ENCODE data around the gene TEX44.
A peak's percentile ranks its signal among the peaks of the same experiment; 100 is the strongest.
"Not testable (repeated sequence)": the region's sequence is repeated elsewhere in the genome, so short reads cannot be mapped to it uniquely, and the experiment has no call there.

The TEX44 gene

DNA sequence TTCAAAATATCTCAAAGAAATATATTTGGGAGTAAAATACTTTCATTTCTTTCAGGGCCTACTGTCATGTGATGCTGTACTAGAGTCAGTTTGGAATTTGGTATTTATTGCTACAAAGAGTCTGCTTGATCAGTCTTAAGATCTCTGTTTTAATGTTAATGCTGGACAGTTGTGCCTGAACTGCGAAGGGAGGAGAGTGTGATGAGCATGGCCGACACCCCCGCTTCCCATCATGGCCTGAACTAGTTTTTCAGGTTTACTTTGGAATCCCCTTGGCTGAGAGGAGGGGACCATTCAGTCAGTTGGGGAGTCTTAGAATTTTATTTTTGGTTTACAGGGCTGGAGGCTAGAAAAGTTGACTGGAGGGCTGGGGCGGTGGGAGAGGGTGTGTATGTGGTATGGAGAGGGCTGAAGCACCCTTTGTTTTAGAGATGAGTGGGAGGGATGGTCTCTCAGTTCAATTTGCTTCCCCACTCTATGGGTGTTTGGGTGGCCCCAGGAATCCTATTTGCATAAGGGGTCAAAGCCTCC, 20.9 kb upstream of the TEX44 start:
- DNase-seq = no peak

DNA sequence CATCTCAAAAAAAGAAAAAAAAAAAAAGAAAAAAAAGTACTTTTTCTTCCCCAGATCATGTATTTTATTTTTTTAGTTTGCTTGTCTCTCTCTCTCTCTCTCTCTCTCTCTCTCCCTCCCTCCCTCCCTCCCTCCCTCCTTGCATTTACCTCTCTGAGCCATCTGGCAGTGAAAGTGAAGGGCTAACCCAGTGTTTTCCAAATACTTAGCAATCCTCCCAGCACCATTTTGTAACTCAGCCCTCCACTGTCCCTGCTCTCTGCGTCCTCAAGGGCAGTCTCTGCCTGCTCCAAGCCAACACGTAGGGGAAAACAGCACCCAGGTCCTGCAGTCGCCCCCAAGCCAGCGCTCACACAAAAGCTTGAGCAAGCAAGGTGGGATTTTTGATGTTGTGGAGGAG, 19.6 kb upstream of the TEX44 start:
- DNase-seq = no peak

DNA sequence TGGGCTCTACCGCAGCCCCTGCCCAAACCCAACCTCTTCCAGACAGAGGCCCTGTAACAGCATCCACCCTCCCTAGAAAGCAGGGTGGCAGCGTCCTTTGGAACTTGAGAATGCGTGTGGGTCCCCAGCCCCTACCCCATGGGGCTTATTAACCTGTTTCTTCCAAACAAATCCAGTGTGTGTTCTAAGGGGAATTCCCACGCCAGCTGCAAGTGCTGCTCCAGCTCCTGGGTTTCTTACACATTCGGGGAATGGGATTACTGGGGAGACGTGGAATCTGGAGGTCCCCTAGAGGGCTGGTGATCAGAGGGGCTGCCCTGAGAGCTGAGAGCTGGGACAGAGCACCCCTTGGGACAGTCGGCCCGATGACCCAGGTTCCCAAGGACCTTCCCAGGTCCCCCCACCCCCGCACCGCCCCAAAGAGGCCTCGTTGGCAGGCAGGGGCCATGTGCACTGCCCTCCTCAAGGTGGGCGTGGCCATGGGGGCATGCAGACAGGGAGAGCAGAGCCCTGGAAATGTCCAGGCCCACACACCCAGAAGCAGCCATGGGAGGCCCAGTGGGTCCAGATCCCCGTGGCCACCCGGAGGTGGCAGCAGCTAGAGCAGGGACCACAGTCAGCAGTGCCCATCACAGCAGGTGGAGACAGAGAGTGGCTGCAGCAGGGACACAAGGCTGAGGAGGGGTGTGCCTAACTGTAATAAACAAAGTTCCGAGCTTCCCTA, 18.8 kb upstream of the TEX44 start:
- DNase-seq = no peak

DNA sequence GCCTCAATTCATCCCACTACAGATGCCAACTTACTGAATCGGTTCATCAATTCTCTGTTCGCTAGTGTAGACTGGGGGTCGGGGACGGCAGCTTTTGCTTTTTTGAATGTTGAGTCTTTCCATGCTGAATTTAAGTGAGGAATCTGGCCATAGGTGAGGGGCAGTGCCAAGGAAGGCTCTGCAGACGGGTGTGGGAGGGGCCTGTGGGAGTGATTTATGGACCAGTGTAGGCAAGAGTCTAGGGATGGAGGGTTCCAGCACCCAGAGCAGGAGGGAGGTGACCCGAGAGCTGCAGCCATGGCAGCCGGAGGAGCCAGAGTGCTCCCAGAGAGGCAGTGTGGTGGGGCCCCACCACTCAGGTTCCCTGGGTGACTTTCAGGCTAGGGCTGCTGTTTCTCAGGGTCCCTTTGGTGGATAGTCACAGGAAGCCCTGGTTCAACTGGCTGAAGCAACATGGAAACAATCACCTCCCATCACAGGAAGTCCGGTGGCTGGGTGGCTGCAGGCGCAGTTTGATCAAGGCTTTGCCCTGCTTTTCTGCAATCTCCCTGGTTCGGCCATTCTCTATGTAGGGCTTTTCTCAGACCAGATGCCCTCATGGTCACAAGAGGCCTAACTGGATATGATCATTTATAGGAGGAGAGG, 16.9 kb upstream of the TEX44 start:
- no peak for DNase-seq

DNA sequence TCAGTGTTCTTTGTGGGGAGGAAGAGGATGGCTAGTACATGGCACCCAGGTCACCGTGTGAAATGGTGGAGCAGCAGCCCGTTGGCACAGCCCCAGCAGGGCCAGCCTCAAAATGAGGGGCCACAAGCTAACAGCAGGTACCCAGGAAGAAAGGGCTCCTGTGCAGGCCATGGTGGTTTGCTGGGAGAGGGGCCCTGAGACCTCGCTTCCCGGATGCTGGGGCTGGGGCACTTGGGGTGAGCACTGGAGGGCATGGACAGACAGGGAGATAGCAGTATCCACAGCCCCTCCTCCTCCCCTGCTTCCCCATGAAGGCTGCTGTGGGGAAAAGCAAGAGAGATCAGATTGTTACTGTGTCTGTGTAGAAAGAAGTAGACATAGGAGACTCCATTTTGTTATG, 16.2 kb upstream of the TEX44 start:
- no peak for DNase-seq

DNA sequence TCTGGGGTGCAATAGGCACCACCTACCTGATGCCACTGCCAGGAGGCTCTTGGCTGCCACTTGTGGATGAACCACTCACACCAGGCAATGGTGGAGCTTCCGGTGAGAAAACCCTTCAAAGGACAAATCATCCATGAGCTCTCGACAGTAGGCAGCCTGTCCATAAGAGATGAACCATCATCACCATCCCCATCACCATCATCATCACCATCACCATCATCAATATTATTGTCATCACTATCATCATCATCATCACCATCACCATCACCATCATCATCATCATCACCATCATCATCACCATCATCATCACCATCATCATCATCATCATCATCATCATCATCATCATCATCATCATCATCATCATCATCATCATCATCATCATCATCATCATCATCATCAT, 14.0 kb upstream of the TEX44 start:
- DNase-seq = not testable (repeated sequence)

DNA sequence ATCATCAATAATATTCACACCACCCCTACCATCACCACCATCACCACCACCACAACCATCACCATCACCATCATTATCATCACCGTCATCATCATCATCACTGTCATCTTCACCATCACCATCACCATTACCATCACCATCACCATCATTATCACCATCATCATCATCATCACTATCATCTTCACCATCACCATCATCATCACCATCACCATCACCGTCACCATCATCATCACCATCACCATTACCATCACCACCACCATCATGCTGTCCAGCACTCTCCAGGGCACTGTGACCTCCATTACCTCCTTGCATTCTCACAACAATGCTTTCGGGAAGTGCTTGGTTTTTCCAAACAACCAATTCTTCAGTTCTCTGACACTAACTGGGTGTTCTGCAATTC, 13.1 kb upstream of the TEX44 start:
- DNase-seq = no peak

DNA sequence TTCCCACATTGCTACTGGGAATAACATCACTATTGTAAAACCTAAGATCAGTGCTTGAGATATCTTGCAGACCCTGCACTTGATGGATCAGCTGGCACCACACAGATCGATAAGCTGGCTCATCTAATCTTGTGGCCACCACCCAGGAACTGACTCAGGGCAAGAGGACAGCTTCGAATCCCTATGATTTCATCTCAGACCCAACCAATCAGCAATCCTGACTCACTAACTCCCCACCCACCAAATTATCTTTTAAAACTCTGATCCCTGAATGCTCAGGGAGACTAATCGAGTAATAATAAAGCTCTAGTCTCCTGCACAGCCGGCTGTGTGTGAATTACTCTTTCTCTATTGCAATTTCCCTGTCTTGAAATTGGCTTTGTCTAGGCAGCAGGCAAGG, 11.3 kb upstream of the TEX44 start:
- no peak for DNase-seq

DNA sequence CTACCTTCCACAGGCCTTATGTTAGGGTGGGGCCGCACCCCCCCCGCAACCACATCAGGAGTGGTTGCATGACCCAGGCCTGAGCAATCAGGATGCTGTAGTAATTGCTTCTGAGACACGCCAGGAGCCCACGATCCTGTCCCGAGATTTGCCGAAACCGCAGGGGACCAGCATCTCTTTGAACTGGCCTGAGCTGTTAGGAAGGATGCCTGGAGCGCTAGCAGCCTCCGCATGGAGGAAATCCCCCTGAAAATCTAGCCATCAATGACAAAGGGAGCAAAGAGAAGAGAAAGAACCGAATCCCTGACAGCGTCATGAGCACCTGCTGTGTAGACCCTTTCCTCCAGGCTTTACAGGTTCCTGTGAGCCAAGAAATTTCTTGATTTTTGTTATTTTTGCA, 8.7 kb upstream of the TEX44 start:
- DNase-seq = no peak

DNA sequence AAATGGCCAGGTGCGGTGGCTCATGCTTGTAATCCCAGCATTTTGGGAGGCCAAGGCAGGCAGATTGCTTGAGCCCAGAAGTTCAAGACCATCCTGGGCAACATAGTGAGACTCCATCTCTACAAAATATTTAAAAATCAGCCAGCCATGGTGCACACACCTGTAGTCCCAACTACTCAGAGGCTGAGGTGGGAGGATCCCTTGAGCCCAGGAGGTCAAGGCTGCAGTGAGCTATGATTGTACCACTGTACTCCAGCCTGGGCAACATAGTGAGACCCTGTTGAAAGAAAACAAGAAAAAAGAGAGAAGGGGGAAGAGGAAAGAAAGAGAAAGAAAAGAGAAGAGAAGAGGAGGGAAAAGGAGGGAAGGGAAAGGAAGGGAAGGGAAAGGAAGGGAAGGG, 4.9 kb upstream of the TEX44 start:
- not testable (repeated sequence) for DNase-seq

DNA sequence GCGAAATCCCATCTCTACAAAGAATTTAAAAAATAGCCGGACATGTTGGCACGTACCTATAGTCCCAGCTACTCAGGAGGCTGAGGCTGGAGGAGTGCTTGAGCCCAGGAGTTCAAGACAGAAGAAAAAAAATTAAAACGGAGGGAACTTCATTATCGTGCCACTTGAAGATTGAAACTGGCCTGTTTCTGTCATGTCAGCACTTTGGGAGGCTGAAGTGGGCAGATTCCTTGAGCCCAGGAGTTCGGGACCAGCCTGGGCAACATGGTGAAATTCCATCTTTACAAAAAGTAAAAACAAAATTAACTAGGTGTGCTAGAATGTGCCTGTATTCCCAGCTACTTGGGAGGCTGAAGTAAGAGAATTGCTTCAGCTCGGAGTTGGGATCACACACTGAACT, 3.0 kb upstream of the TEX44 start:
- no peak for DNase-seq

DNA sequence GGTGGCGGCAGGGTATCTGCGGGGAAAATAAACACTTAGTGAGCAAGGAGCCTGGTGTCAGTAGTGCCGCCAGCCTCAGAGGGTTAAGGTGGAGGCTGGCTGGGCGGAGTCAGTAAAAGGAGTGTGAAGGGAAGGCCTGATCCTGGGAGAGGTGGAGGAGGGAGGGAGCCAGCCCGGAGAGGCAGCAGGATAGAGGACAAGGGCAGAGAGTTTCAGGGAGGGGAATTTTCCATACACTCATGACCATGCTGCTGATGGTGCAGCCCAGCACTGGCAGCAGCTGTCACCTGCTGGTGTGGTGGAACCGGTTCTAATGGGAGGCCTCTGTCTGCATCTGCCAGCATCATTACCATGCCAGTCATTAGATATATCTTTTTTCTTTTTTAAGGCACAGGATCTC, 2.0 kb upstream of the TEX44 start:
- no peak for DNase-seq

DNA sequence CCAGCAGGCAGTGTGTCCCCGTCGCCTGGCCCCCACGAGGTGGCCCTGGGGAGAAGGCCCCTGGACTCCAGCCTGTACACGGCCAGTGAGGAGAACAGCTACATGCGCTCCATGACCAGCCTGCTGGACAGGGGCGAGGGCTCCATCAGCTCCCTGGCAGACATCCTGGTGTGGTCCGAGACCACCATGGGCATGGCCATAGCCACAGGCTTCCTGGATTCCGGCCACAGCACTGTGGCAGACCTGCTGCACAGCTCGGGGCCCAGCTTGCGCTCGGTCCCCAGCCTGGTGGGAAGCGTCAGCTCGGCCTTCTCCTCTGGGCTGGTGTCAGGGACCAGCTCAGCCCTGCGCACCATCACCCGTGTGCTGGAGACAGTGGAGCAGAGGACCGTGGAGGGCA, 1.0 kb downstream of the TEX44 start:
- no peak for DNase-seq

DNA sequence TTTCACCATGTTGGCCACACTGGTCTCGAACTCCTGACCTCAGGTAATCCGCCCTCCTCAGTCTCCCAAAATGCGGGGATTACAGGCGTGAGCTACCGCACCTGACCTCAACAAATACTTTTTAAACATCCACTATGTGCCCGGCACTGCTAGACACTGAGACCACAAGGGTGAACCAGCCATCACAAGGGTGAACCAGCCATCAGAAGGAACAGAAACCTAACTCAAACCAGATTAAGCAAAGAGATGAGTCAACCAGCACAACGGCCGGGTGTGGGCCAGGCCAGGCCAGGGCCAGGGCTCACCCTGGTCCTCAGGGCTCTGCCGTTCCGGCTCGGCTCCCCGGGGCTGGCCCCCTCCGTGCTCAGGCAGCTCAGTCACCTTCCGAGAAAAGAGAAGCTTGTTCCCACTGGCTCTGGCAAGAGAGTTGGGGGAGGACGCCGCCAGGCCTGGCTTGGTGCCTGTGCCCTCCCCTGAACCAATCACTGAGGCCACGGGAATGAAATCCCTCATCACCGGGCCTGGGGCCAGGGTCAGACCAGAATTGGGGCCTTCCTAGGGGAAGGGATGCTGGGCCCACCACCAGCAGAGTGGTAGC, 4.4 kb downstream of the TEX44 start:
- DNase-seq = no peak

DNA sequence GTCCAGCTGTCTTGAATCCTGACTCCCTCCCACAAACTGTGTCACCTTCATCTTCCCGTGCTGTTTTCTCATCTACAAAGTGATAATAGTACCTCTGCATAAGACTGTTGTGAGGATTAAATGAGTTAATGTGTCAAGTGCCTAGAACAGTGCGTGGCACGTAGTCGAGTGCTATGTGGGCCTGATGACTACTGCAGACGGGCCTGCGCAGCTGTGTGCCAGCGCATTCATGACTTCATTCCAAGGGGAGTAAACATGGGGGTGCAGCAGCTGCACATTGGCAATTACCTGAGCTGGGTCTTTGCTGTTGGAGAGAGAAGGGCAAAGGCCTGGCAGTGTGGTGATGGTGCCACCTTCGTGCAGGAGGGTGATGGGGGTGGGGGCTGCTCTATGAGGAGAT, 5.0 kb downstream of the TEX44 start:
- no peak for DNase-seq

DNA sequence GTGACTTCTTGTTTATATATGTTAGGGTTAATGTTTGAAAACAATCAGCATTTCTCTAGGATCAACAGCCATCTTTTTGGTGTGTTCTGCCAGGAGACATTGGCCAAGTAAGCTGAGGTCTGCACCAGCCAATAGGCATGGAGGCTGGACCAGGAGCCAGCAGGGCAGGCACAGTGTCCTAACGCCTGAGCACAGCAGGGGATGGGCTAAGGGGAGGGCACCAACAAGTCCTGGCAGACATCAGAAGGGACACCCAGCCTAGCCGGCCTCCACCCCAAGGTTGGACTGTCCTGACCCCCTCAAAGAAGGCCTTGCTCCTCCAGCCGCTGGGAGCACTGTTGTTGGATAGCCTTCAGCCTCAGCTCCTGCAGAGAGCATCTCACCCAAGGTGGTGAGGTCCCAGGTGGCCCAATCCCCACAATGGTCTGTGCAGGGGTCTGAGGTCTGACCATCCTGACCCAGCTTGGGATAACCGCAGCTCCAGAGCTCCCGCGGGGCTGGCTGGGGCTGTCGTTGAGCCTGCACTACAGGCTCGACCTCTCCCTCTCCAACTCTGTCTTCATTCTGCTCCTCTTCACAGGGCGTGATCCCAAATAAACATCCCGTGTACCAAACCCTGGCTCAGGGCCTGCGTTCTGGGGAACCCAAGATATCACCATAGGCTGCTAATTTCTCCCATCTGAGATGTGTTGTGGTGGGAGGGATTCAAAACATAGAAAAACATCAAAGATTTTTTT, 8.1 kb downstream of the TEX44 start:
- DNase-seq = no peak

DNA sequence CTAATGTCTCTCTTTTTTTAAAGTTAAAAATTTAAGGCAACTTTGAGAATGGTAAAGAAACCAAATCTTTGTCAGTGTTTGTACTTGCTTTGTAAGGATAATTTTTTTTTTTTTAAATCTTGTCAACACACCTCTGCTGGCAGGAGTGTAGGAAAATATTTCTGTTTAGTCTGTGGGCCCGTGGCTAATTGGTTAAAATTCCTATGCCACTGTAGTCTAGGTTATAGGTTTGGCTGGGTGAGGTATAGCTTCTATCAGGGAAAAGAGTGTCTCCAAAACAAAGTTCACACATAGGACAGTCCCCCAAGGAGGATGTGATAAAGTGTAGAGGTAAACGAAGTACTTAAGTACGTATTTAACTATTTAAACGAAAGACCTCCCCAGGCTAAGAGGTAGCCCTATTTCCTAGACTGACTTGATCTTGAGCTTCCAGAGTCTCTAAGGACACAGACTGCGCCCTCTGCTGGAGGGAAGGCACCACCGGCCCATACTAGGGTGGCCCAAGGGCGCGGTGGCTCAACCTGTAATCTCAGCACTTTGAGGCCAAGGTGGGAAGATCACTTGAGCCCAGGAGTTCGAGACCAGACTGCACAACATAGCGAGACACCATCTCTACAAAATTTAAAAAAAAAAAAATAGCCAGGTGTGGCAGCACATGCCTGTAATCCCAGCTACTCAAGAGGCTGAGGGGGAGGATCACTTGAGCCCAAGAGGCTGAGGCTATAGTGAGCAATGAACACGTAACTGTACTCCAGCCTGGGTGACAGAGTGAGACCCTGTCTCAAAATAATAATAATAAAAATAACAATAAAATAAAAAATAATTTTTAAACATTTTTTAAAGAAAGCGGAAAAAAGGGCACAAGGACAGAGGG, 8.9 kb downstream of the TEX44 start:
- DNase-seq = peak; percentile 61

DNA sequence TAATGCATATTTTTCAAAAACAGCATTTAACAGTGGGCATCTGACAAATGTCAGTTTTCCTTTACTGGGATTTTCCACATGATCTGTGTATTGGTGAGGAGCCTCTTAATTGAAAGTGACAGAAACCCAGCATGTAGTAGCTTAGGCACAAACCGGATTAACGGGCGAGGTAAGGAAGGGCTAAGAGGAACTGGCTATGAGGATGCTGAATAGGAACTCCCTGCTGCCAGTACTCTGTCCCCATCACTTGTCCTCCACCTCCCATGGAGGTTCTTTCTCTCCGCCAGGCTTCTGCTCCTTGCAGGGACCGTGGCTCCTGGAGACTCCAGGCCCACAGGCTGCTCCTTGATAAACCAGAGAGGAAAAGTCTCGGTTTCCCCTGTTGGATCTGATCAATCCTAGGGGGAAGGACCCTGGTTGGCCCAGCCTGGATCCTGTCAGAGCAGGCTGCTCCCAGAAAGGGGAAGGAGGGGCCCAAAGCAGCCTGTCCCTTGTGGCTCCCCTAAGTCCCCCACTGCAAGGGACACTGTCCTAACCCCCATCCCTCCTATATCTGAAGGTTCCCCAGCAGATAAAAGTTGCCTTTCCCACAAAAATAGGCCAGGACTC, 10.3 kb downstream of the TEX44 start:
- no peak for DNase-seq

DNA sequence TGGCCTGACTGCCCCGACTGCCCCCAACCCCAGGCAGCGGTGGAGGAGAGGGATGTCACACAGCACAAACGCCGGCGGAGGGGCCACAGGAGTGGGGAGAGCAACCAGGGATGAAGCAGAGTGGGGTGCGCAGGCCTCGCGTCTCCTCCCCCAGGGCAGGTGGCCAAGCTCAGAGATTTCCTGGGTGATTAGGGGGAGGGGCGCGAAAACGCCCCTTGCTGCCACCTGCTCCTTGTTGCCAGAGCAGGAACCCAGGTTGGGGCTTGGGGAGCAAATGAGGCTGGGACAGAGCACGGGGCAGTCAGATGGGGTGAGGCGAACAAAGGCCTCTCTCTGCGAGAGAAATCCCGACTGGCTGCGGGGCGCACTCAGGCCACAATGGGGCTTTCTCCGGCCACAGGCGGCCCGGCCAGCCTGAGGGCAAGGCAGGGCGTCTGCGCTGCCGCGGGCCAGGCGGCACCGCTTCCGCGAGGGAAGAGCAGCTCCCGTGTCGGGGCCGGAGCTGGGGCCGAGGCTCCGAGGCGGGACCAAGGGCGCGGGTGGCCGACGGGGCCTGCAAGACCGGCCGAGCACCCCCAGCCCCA, 11.5 kb downstream of the TEX44 start:
- no peak for DNase-seq

DNA sequence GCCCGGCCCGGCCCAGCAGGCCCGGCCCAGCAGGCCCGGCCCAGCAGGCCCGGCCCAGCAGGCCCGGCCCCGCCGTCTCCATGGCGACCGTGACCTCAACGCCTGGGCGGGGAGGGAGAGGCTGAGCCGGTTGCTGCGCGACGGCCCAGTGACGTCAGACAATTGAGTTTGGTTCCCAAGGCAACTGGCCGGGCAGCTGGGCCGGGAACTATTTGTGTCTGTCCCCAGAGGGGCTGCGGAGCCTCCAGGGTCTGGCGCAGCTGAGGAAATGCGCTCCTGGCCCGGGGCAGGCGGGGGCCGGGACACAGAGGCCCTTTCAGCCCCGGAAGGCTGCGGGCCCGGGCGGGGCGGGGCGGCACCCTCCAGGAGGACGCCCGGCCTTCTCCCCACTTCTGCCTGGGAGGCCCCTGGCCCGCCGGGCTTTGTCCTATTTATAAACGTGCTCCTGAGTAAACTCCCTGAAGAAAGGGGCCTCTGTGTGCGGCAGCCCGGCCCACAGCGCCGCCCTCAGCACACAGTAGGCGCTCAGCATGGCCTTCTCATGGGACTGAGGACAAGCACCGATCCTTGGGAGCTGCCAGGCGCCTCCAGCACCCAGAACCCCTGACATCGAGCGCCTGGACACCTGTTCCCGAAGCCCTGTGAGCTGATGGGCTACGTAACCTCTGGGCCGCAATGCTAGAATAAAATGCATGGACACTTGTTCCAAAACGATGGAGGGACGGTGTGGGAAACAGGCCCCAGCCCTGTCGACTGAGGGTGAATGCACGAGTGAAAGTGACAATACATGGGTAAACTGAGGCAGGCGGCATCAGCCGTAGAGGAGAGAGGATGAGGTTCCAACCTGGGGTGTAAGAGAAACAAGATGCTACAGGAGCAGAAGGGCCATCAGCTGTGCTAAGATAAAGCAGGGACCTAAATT, 12.3 kb downstream of the TEX44 start:
- DNase-seq = peak; percentile 95
